CD14-positive monocyte (primary cell): ENCODE measurements around the gene PMM2. TPM values are rescaled to one million over a fixed set of nuclear protein-coding genes. Genes with fewer than 3 reads are reported as not detected.

ENCODE experiments used
- DNase-seq, 3 donors: peaks; one replicate each; pipeline ENCODE4 v3.0.0-alpha.2; 2011 to 2022
- H2AFZ ChIP-seq: 2 replicates; pipeline ENCODE4 v1.6.0; 2012; ENCODE audit warnings: mild to moderate bottlenecking, low read depth, low read length, inconsistent platforms; ENCODE audit not compliant: insufficient read depth, poor library complexity, severe bottlenecking
- H3K27ac ChIP-seq, 2 donors: 1 replicate in 1 of 2; 2 replicates in 1 of 2; pipeline ENCODE4 v1.5.1; 2012 to 2013; ENCODE audit warnings: low read length in 2 of 2, control low read depth in 1 of 2, inconsistent platforms in 1 of 2, low read depth in 1 of 2, mild to moderate bottlenecking in 1 of 2
- H3K27me3 ChIP-seq, 2 donors: one replicate each; pipeline versions ENCODE4 v1.6.0 to v1.6.1; 2011 to 2013; ENCODE audit warnings: low read length in 2 of 2; ENCODE audit not compliant: control insufficient read depth in 2 of 2, insufficient read depth in 2 of 2
- H3K36me3 ChIP-seq, 2 donors: replicated peaks in 1 of 2; 1 replicate in 1 of 2; 2 replicates in 1 of 2; pipeline versions ENCODE4 v1.5.1 to v1.6.1; 2012 to 2013; ENCODE audit warnings: low read length in 2 of 2, control low read depth in 1 of 2, inconsistent platforms in 1 of 2, mild to moderate bottlenecking in 1 of 2; ENCODE audit not compliant: insufficient read depth in 2 of 2, control insufficient read depth in 1 of 2
- H3K4me1 ChIP-seq, 2 donors: 1 replicate in 1 of 2; 2 replicates in 1 of 2; pipeline versions ENCODE4 v1.5.1 to v1.6.1; 2012 to 2013; ENCODE audit warnings: low read length in 2 of 2, control low read depth in 1 of 2, inconsistent platforms in 1 of 2, mild to moderate bottlenecking in 1 of 2, moderate library complexity in 1 of 2; ENCODE audit not compliant: insufficient read depth in 2 of 2, control insufficient read depth in 1 of 2
- H3K4me2 ChIP-seq: replicated peaks from 2 replicates; pipeline ENCODE3; 2012; ENCODE audit warnings: low read length, moderate library complexity, mild to moderate bottlenecking; ENCODE audit not compliant: poor library complexity, severe bottlenecking; ENCODE audit errors: extremely low read depth
- H3K4me3 ChIP-seq, 3 experiments: fragments of 200-600 bp in 1 of 3; sonication (generic) in 1 of 3; replicated peaks in 1 of 3; 1 replicate in 2 of 3; 2 replicates in 1 of 3; pipeline ENCODE4 v1.5.1; 2011 to 2013; ENCODE audit warnings: low read length in 3 of 3, mild to moderate bottlenecking in 3 of 3, control low read depth in 2 of 3, low read depth in 2 of 3, inconsistent platforms in 1 of 3, moderate library complexity in 1 of 3
- H3K79me2 ChIP-seq: 2 replicates; pipeline ENCODE4 v1.6.0; 2012; ENCODE audit warnings: mild to moderate bottlenecking, control low read depth, inconsistent platforms, low read length, moderate library complexity; ENCODE audit not compliant: insufficient read depth
- H3K9ac ChIP-seq: 2 replicates; pipeline ENCODE4 v1.6.0; 2017; ENCODE audit warnings: low read length, mild to moderate bottlenecking; ENCODE audit not compliant: insufficient read depth, poor library complexity, severe bottlenecking
- H3K9me3 ChIP-seq, 2 donors: replicated peaks in 1 of 2; 1 replicate in 1 of 2; 2 replicates in 1 of 2; pipeline versions ENCODE4 v1.5.1 to v1.6.1; 2012 to 2013; ENCODE audit warnings: low read length in 2 of 2, control low read depth in 1 of 2; ENCODE audit not compliant: control insufficient read depth in 1 of 2, insufficient read depth in 1 of 2
- H4K20me1 ChIP-seq: 2 replicates; pipeline ENCODE4 v1.6.0; 2012; ENCODE audit warnings: mild to moderate bottlenecking, low read length, control low read depth, moderate library complexity; ENCODE audit not compliant: insufficient read depth
- H3K27ac Mint-ChIP-seq, 7 donors: one replicate each; pipeline ENCODE4 v1.8.0; 2020; ENCODE audit warnings: mild to moderate bottlenecking in 7 of 7, mixed read lengths in 7 of 7, moderate library complexity in 6 of 7, inconsistent platforms in 2 of 7
- H3K27me3 Mint-ChIP-seq, 3 donors: one replicate each; pipeline ENCODE4 v1.8.0; 2021 to 2022; ENCODE audit warnings: low read depth in 3 of 3, mild to moderate bottlenecking in 3 of 3, mixed read lengths in 3 of 3, moderate library complexity in 3 of 3, inconsistent platforms in 1 of 3
- H3K36me3 Mint-ChIP-seq, 2 donors: one replicate each; pipeline ENCODE4 v1.8.0; 2020; ENCODE audit warnings: mixed read lengths in 2 of 2, inconsistent platforms in 1 of 2, mild to moderate bottlenecking in 1 of 2
- H3K4me1 Mint-ChIP-seq: one replicate; pipeline ENCODE4 v1.8.0; 2020; ENCODE audit warnings: mild to moderate bottlenecking, mixed read lengths
- H3K4me3 Mint-ChIP-seq, 2 donors: one replicate each; pipeline ENCODE4 v1.8.0; 2020; ENCODE audit warnings: mild to moderate bottlenecking in 2 of 2, mixed read lengths in 2 of 2, moderate library complexity in 1 of 2
- H3K9me3 Mint-ChIP-seq, 7 donors: one replicate each; pipeline ENCODE4 v1.8.0; 2020 to 2022; ENCODE audit warnings: mixed read lengths in 7 of 7, mild to moderate bottlenecking in 6 of 7, moderate library complexity in 6 of 7, inconsistent platforms in 2 of 7
- WGBS: methylation state at CpG from one replicate; pipeline ENCODE4 v1.1.5; 2013; ENCODE audit warnings: missing lambda C conversion rate; ENCODE audit not compliant: insufficient coverage; 5-methylcytosine and 5-hydroxymethylcytosine counted together
- intact Hi-C, 2 donors: fragments of 100-400 bp; cut with micrococcal nuclease; formaldehyde crosslinking; loops; one replicate each; pipeline versions ENCODE4 v1.15.0 to v1.15.1; 2023
- polyA plus RNA-seq, 3 donors: library from polyadenylated mRNA; depleted of rRNA in 1 of 3; unstranded in 2 of 3; stranded (reverse) in 1 of 3; fragments of 300-500 nt in 2 of 3; fragments of >200 nt in 1 of 3; fragmentation: Illumina TruSeq in 2 of 3; gene quantifications; 1 replicate in 2 of 3; 2 replicates in 1 of 3; pipeline ENCODE4 v1.2.3, GENCODE V29; 2012 to 2021
- TF ChIP-seq, protein P1 (sequence below): fragments of 200-600 bp; IDR thresholded peaks from one replicate; pipeline ENCODE4 v1.8.0; 2022; ENCODE audit warnings: antibody characterized with exemption, mild to moderate bottlenecking

Gene PMM2
- polyA plus RNA-seq, 3 donors: 15.2 to 22.9 (median 17.8) TPM

DNA sequence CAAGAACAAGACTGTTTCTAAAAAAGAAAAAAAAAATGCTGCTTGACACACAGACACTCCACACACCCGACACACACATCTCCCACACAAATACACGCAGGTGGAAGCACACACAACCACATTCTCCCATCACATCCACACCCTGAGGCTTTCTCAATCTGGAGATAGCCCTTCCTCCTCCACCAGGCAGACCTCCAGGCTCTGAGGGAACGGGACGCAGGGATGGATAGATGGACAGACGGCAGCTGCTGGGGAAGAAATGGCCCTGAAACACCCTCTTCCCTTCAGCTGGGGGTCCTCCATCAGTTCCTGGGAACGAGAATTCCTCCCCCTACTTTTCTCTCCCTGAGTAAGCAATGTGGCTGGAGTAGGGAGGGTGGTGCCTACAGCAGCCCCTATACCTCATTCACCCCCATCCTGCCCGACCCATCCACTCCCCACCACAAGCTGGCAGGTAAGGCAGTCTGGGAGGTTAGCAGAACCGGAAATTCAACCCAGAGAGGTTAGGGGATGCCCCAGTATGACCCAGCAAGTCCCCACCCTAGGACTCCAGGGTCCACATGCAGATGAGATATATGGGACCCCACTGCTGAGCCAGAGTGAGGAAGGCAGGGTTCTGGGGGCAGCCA is 80.4 kb downstream of the PMM2 start:
- no peak overlapping the region for H3K9ac ChIP-seq
- Mint-ChIP-seq H3K9me3 (no peaks in the 10 kb centered on the region), H3K4me3 (no peak overlapping the region), H3K27ac (no peak overlapping the region), H3K27me3 (peaks cover under 1 to 11% (median 6%) of the 10 kb centered on the region in 3 donors), H3K4me1 (peaks cover 5% of the 10 kb centered on the region), H3K36me3 (no peaks in the 10 kb centered on the region)
- no peak overlapping the region for H2AFZ ChIP-seq
- H3K4me1 ChIP-seq: no peaks in the 10 kb centered on the region
- DNase-seq: no peak
- no peak overlapping the region for H3K4me3 ChIP-seq
- no peak overlapping the region for H3K27ac ChIP-seq
- H3K36me3 ChIP-seq: no peaks in the 10 kb centered on the region
- no peaks in the 10 kb centered on the region for H3K27me3 ChIP-seq
- H4K20me1 ChIP-seq: no peaks in the 10 kb centered on the region
- intact Hi-C loops: loop anchor here in 1 of 2 donors (2.0 kb wide), 1 partner anchor 311 kb away; no protein-coding TSS in a partner anchor
- 83% methylated on average over 2 of the region's 8 CpGs for WGBS
- TF ChIP-seq, protein P1, sequence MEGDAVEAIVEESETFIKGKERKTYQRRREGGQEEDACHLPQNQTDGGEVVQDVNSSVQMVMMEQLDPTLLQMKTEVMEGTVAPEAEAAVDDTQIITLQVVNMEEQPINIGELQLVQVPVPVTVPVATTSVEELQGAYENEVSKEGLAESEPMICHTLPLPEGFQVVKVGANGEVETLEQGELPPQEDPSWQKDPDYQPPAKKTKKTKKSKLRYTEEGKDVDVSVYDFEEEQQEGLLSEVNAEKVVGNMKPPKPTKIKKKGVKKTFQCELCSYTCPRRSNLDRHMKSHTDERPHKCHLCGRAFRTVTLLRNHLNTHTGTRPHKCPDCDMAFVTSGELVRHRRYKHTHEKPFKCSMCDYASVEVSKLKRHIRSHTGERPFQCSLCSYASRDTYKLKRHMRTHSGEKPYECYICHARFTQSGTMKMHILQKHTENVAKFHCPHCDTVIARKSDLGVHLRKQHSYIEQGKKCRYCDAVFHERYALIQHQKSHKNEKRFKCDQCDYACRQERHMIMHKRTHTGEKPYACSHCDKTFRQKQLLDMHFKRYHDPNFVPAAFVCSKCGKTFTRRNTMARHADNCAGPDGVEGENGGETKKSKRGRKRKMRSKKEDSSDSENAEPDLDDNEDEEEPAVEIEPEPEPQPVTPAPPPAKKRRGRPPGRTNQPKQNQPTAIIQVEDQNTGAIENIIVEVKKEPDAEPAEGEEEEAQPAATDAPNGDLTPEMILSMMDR: no peak
- no peak overlapping the region for H3K4me2 ChIP-seq
- no peaks in the 10 kb centered on the region for H3K9me3 ChIP-seq
- no peaks in the 10 kb centered on the region for H3K79me2 ChIP-seq

DNA sequence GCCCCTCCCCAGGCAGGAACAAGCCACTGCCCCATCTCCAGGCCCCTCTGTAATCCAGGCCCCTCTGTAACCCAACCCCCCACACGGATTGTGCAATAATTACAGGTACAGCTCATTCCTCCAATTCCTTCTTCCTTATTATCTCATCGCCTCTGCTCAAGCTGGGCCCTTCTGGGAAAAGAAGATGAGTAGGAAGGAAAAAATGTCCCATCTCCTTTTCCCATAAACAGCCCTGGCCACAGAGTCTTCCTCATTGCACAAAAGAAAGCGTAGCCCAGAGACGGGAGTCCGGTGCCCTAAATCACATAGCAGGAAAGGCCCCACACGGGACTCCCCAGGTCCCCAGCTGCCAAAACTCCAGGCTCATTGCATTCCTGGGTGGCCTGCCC is 80.9 kb downstream of the PMM2 start:
- H3K36me3 Mint-ChIP-seq: no peaks in the 10 kb centered on the region
- no peaks in the 10 kb centered on the region for H4K20me1 ChIP-seq
- H3K27ac Mint-ChIP-seq: no peak overlapping the region
- WGBS: 60% methylated on average over 3 of the region's 6 CpGs
- no peaks in the 10 kb centered on the region for H3K4me1 ChIP-seq
- DNase-seq: no peak
- no peak overlapping the region for H3K9ac ChIP-seq
- no peak overlapping the region for H3K4me3 Mint-ChIP-seq
- H3K9me3 Mint-ChIP-seq: no peaks in the 10 kb centered on the region
- no peak overlapping the region for H3K4me3 ChIP-seq
- H3K79me2 ChIP-seq: no peaks in the 10 kb centered on the region
- H3K27me3 Mint-ChIP-seq: peaks cover 1 to 11% (median 6%) of the 10 kb centered on the region in 3 donors
- H2AFZ ChIP-seq: no peak overlapping the region
- H3K4me2 ChIP-seq: no peak overlapping the region
- no peaks in the 10 kb centered on the region for H3K27me3 ChIP-seq
- TF ChIP-seq, protein P1: no peak
- no peaks in the 10 kb centered on the region for H3K36me3 ChIP-seq
- peaks cover 5% of the 10 kb centered on the region for H3K4me1 Mint-ChIP-seq
- H3K27ac ChIP-seq: no peak overlapping the region
- H3K9me3 ChIP-seq: no peaks in the 10 kb centered on the region
- intact Hi-C loops: loop anchor here in 1 of 2 donors (2.0 kb wide), 1 partner anchor 312 kb away; no protein-coding TSS in a partner anchor
